RKO (cell line): ENCODE data around the gene METTL13.

ENCODE experiments used
- DNase-seq: peaks from one replicate; pipeline ENCODE4 v3.0.0-alpha.2; 2016; ENCODE audit warnings: low spot score

METTL13 gene

GRCh38 chr1:171781176-171781875 is at the start of gene METTL13:
METTL13 (plus strand) TSS chr1:171781660; CDS start chr1:171781968, 308 bp downstream.
- DNase-seq, result peak; percentile 99

- DNase-seq, result no peak
Measured at GRCh38 chr1:171736196-171736595, 45.3 kb upstream of the METTL13 start.

GRCh38 chr1:171738911-171739310 is 42.5 kb upstream of the METTL13 start:
- DNase-seq, result no peak

- DNase-seq, result peak; percentile 53
Measured at GRCh38 chr1:171739656-171740055, 41.8 kb upstream of the METTL13 start.

GRCh38 chr1:171740356-171740863 is 41.0 kb upstream of the METTL13 start:
- peak; percentile 29 for DNase-seq

- DNase-seq, result peak; percentile 80
Measured at GRCh38 chr1:171740987-171741871, 40.2 kb upstream of the METTL13 start.

- peak; percentile 85 for DNase-seq
Measured at GRCh38 chr1:171741872-171742576, 39.4 kb upstream of the METTL13 start, which contains the start of gene VAMP4. VAMP4 (minus strand) TSS chr1:171742065; CDS start chr1:171738414, 3,651 bp downstream.

- DNase-seq, result peak; percentile 63
Measured at GRCh38 chr1:171742577-171742922, 38.9 kb upstream of the METTL13 start.

GRCh38 chr1:171743081-171743870 is 38.2 kb upstream of the METTL13 start:
- peak; percentile 93 for DNase-seq

GRCh38 chr1:171744986-171745385 is 36.5 kb upstream of the METTL13 start:
- DNase-seq, result no peak

- DNase-seq, result no peak
Measured at GRCh38 chr1:171748651-171749050, 32.8 kb upstream of the METTL13 start.

- no peak for DNase-seq
Measured at GRCh38 chr1:171751221-171751620, 30.2 kb upstream of the METTL13 start.

GRCh38 chr1:171753182-171753581 is 28.3 kb upstream of the METTL13 start:
- no peak for DNase-seq

GRCh38 chr1:171753685-171754352 is 27.6 kb upstream of the METTL13 start:
- no peak for DNase-seq

- no peak for DNase-seq
Measured at GRCh38 chr1:171754353-171754705, 27.1 kb upstream of the METTL13 start.

- no peak for DNase-seq
Measured at GRCh38 chr1:171754971-171755370, 26.5 kb upstream of the METTL13 start.

GRCh38 chr1:171756856-171757255 is 24.6 kb upstream of the METTL13 start:
- no peak for DNase-seq

GRCh38 chr1:171758011-171758410 is 23.4 kb upstream of the METTL13 start:
- no peak for DNase-seq

- DNase-seq, result no peak
Measured at GRCh38 chr1:171762143-171762563, 19.3 kb upstream of the METTL13 start.

GRCh38 chr1:171763764-171764163 is 17.7 kb upstream of the METTL13 start:
- DNase-seq, result no peak

GRCh38 chr1:171769171-171769570 is 12.3 kb upstream of the METTL13 start:
- DNase-seq, result no peak
